Measurements from ENCODE around the gene GPANK1. TPM values are rescaled to one million over a fixed set of nuclear protein-coding genes. Genes with fewer than 3 reads are reported as not detected.
A peak's percentile ranks its signal among the peaks of the same experiment; 100 is the strongest.

Gene GPANK1
- total and polyA plus RNA-seq, 2 of the 13 experiments (the other 11 are each of a cell fraction or from before 2014, with no cell fraction given): 15.4 to 22.8 TPM

DNA sequence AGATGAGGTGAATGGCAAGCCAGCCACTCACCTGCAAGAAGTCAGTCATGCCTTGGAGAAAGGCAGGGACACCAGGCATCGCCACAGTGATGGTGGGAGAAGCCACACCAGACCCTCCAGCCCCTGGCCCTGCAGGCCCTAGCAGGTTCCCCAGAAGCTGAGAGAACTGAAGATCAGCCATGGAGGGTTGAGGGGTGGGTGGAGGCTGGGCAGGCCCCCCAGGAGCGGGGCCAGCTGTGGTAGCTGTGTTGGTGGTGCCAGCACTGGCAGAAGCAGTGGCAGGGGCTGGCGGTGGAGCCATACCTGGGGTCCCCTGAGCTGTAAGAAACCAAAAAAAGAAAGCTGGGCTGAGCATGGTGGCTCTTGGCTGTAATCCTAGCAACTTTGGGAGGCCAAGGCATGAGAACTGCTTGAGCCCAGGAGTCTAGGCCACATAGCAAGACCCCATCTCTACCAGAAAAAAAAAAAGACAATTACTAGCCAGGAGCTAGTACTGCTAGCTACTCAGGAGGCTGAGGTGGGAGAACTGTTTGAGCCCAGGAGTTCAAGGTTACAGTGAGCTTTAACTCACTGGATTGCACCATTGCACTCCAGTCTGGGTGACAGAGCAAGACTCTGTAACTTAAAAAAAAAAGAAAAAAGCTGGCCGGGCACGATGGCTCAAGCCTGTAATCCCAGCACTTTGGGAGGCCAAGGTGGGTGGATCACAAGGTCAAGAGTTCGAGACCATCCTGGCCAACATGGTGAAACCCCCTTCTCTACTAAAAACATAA lies 21.8 kb downstream of the GPANK1 start (continued):
- TF ChIP-seq, protein P1, sequence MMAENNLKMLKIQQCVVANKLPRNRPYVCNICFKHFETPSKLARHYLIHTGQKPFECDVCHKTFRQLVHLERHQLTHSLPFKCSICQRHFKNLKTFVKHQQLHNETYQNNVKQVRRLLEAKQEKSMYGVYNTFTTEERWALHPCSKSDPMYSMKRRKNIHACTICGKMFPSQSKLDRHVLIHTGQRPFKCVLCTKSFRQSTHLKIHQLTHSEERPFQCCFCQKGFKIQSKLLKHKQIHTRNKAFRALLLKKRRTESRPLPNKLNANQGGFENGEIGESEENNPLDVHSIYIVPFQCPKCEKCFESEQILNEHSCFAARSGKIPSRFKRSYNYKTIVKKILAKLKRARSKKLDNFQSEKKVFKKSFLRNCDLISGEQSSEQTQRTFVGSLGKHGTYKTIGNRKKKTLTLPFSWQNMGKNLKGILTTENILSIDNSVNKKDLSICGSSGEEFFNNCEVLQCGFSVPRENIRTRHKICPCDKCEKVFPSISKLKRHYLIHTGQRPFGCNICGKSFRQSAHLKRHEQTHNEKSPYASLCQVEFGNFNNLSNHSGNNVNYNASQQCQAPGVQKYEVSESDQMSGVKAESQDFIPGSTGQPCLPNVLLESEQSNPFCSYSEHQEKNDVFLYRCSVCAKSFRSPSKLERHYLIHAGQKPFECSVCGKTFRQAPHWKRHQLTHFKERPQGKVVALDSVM (CRISPR knock-in tag; IDR thresholded peaks at IDR 0.05): peak; percentile 24; the same call in 1 of the 2 replicates
- TF ChIP-seq, protein P2, sequence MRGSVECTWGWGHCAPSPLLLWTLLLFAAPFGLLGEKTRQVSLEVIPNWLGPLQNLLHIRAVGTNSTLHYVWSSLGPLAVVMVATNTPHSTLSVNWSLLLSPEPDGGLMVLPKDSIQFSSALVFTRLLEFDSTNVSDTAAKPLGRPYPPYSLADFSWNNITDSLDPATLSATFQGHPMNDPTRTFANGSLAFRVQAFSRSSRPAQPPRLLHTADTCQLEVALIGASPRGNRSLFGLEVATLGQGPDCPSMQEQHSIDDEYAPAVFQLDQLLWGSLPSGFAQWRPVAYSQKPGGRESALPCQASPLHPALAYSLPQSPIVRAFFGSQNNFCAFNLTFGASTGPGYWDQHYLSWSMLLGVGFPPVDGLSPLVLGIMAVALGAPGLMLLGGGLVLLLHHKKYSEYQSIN (CRISPR knock-in tag; IDR thresholded peaks at IDR 0.05; ENCODE audit: borderline replicate concordance): no peak
- TF ChIP-seq ZNF335 (CRISPR knock-in tag; IDR thresholded peaks at IDR 0.05) (peak; percentile 68; the same call in 1 of the 2 replicates), CENPT (CRISPR knock-in tag; IDR thresholded peaks at IDR 0.05; ENCODE audit: low read depth) (no peak), SAP130 (CRISPR knock-in tag; IDR thresholded peaks at IDR 0.05; ENCODE audit: low read depth) (peak; percentile 30; the same call in 1 of the 2 replicates), HNRNPUL1 (IDR thresholded peaks at IDR 0.05; ENCODE audit: low read depth, low read length) (no peak), HOXA7 (CRISPR knock-in tag; IDR thresholded peaks at IDR 0.05) (no peak), SIN3B (IDR thresholded peaks at IDR 0.05; ENCODE audit: low read length) (no peak), ZNF839 (CRISPR knock-in tag; IDR thresholded peaks at IDR 0.05; ENCODE audit: borderline replicate concordance) (no peak), ZNF225 (CRISPR knock-in tag; IDR thresholded peaks at IDR 0.05) (no peak), U2AF2 (IDR thresholded peaks at IDR 0.05; ENCODE audit: low read depth, low read length) (no peak), CCAR2 (optimal IDR thresholded peaks at IDR 0.05; ENCODE audit: low read depth, low read length) (no peak), ARHGAP35 (CRISPR knock-in tag; IDR thresholded peaks at IDR 0.05; ENCODE audit: borderline replicate concordance) (no peak), ZNF644 (CRISPR knock-in tag; IDR thresholded peaks at IDR 0.05; ENCODE audit: low read depth) (no peak), MTA3 (CRISPR knock-in tag; IDR thresholded peaks at IDR 0.05) (no peak), KDM5B (CRISPR knock-in tag; IDR thresholded peaks at IDR 0.05; ENCODE audit: borderline replicate concordance) (0 out of 2 replicates have a peak, but pooled peaks have one; percentile 24), HNF4A (CRISPR knock-in tag; IDR thresholded peaks at IDR 0.05) (peak; percentile 78), ZNF598 (CRISPR knock-in tag; IDR thresholded peaks at IDR 0.05; ENCODE audit: borderline replicate concordance) (no peak)
- TF ChIP-seq, protein P3, sequence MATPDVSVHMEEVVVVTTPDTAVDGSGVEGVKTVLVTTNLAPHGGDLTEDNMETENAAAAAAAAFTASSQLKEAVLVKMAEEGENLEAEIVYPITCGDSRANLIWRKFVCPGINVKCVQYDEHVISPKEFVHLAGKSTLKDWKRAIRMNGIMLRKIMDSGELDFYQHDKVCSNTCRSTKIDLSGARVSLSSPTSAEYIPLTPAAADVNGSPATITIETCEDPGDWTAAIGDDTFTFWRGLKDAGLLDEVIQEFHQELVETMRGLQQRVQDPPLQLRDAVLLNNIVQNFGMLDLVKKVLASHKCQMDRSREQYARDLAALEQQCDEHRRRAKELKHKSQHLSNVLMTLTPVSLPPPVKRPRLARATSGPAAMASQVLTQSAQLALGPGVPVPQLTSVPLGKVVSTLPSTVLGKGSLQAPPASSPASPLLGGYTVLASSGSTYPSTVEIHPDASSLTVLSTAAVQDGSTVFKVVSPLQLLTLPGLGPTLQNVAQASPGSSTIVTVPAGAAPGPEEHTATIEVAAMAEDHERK (CRISPR knock-in tag; IDR thresholded peaks at IDR 0.05; ENCODE audit: low read depth): no peak
- TF ChIP-seq, protein P4, sequence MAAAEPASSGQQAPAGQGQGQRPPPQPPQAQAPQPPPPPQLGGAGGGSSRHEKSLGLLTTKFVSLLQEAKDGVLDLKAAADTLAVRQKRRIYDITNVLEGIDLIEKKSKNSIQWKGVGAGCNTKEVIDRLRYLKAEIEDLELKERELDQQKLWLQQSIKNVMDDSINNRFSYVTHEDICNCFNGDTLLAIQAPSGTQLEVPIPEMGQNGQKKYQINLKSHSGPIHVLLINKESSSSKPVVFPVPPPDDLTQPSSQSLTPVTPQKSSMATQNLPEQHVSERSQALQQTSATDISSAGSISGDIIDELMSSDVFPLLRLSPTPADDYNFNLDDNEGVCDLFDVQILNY (CRISPR knock-in tag; conservative IDR thresholded peaks at IDR 0.05): no peak

All from HepG2 (cell line).